ENCODE results near the gene MEF2B. TPM values are rescaled to one million over a fixed set of nuclear protein-coding genes. Genes with fewer than 3 reads are reported as not detected.
"Not testable (repeated sequence)": the region's sequence is repeated elsewhere in the genome, so short reads cannot be mapped to it uniquely, and the experiment has no call there.

The MEF2B gene
- total RNA-seq, 1 donor from 2014 or later, result 1.4 TPM

DNA sequence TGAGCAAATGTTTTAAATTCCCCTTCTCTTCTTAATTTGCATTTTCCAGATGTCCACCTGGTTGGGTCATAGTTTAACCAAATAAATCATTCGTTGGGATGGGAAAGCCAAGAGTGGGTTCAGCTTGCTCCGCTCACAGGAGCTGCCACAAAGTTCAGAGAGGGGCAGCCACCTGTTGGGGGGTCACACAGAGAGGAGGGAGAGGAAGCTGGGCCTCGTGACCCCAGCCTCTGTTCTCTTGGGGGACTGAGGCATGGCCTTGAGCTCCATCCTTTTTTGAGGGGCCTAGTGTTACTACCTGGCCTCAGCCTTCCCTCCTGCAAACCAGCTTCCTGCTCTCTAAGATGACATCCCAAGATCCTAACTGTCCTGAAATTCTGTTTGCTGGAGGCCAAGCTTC lies 2.5 kb downstream of the MEF2B start:
- no peak for DNase-seq (ENCODE audit: missing footprints)
- ATAC-seq, result no peak
- intact Hi-C loops (cut with DNase I), result no loop called here

DNA sequence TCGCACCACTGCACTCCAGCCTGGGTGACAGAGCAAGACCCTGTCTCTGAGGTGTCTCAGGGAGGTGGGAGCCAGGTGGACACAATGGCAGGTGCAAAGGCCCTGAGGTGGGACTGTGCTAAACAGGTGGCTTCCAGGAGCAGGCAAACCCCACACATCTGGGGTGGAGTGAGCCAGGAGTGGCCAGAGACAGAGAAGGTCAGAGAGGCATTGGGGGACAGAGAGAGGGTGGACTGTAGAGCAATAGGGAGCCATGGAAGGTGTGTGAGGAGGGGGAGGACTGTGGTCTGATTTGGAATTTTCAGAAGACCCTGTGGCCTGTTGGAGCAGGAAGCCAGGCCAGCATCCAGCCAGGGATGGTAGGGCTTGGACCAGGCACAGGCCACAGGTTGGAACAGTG lies 4.7 kb downstream of the MEF2B start:
- ATAC-seq (no peak), DNase-seq (ENCODE audit: missing footprints) (no peak)
- intact Hi-C loops (cut with DNase I), result no loop called here

DNA sequence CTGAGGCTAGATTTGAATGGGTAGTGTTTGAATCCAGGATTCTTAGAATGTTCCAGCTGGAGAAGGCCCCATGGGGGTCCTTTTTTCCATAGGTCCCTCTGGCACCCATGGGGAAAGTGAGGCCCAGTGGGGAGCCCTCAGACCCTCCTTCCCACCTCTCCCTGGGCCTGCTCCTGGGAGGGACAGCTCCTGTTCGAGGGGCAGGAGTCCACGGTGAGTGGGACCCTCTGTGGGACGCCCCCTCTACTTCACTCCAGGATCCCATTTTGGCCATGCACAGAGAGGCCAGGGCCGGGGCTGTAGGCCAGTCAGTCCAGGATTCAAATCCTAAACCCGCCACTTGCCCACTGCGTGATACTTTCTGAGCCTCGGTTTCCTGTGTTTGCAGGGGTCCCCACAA lies 7.6 kb downstream of the MEF2B start:
- DNase-seq (ENCODE audit: missing footprints) (no peak), ATAC-seq (no peak)
- intact Hi-C loops (cut with DNase I), result no loop called here

DNA sequence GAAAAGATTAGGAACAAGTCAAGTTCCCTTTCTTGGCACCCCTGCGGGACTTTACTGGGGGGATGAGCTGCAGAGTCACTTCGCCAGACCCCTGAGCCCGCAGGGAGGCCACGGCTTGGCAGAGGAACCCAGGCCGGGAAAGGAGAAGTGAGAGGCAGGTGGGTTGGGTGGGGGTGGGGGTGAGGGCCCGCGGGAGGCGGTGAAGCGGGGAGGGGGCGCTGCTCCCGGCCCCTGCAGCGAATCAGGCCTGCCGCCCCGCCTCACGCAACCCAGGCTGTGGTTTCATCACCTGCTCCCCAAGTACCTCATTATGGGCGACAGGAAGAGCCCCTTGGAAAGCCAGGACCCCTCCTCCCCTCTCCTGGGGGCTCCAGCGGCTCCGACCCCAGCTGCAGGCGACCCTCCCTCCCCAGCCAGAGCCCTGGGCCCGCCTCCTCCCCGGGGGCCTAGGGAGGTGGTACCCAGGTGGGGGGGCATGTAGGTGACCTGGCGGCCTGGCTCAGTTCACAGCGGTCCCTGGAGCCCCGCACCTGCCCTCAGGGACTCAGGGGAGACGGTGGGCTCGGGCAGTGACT lies 9.5 kb downstream of the MEF2B start:
- ATAC-seq, result no peak

DNA sequence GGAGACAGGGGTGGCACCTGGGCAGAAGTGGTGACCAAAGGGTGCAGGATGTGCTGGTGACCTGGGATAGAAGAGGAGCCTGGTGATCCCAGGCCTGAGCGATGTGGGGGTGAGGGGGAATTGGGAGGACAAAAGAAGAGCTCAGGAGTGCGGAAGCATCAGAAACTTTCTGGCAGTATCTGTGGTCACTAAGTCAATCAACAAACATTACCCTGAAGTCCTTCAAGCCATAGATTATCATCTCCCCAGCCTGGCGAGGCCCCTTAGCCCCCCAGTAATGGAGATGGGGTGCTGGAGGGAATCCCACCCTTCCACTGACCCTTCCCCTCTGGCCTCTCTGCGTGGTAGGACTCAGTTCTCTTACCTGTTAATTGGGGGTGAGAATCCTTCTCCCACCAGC lies 10.5 kb downstream of the MEF2B start:
- intact Hi-C loops (cut with DNase I), result no loop called here
- ATAC-seq (no peak), DNase-seq (ENCODE audit: missing footprints) (no peak)

More for the DNA sequence above, 9.5 kb downstream of the MEF2B start:
- DNase-seq (ENCODE audit: missing footprints), result no peak
- intact Hi-C loops (cut with DNase I), result no loop called here

DNA sequence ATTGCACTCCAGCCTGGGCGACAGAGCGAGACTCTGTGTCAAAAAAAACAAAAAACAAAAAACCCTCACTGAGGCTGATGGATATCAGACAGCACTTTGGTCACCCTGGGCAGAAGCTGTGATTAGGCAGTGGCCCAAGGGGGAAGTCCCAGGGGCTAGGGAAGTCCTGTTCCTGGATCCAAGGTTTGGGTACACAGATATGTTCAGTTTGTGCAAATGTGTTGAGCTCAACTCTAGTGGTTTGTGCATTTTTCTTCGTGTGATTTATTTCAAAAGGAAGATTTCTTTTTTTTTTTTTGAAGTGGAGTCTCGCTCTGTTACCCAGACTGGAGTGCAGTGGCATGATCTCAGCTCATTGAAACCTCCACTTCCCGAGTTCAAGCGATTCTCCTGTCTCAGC lies 12.3 kb downstream of the MEF2B start:
- DNase-seq (ENCODE audit: missing footprints), result no peak
- intact Hi-C loops (cut with DNase I), result no loop called here
- ATAC-seq, result no peak

DNA sequence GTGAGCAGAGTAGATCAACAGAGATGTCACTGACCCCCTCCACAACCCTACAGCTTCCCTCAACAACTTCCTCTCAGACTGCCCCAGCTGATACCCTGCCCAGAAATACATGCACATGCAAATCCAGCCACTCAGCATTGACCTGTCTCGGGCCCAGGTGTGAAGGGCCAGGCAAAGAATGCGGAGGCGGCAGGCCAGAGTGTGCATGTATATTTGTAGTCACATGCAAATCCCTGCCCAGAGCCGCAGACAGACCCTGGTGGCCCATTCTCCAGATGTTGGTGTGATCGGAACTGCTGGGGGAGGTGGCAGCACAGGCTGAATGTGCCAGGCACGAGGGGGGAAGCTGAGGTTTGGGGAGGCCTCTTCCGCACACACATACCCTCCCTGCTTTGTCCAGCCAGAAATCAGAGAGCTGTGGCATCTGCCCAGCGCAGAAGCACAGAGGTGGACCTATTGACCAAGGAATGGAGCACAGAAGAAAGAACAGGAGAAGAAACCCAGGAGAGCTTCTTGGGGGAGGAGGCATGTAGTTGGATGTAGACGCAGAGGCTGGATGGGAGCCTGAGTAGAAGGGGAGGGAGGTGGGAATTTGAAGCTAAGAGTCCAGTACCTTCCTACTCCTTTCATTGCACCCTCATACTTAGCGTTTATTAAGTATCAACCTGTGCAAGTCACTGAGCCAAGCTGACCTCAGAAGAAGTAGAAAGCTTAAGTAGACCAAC lies 14.4 kb downstream of the MEF2B start:
- ATAC-seq (no peak), DNase-seq (ENCODE audit: missing footprints) (no peak)
- intact Hi-C loops (cut with DNase I), result no loop called here

DNA sequence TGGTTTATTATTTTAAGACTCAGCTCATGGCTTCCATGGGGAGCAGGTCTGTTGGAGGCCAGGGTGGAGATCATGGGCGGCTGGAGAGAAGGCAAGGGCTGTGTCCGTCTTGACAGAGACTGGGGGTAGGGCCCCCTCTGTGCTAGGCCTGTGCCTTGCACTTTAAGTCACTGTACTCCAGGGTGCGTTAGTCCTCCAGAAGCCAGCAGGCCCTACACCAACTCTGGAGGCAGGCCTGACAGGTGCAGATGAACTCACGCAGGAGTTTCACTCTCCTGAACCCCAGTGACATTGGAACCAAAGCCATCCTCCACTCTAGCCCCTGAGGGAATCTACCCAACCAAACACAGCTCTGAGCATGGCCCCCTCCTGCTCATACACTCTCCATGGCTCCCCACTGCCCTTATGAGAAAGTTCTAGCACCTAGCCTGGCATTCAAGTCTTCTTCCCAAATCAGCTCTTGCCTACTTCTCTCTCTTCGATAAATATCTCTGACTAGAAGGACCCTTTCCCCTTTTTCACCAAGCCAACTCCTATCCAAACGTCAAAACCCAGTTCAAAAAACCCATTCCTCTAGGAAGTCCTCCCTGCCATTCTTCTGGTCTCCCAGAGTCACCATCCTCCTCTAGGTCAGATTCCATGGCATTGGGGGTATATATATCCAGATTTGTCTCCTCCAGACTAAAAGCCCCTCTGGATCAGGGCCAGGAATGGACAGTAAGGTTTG lies 15.1 kb downstream of the MEF2B start:
- no peak for ATAC-seq
- intact Hi-C loops (cut with DNase I), result no loop called here
- DNase-seq (ENCODE audit: missing footprints), result no peak

DNA sequence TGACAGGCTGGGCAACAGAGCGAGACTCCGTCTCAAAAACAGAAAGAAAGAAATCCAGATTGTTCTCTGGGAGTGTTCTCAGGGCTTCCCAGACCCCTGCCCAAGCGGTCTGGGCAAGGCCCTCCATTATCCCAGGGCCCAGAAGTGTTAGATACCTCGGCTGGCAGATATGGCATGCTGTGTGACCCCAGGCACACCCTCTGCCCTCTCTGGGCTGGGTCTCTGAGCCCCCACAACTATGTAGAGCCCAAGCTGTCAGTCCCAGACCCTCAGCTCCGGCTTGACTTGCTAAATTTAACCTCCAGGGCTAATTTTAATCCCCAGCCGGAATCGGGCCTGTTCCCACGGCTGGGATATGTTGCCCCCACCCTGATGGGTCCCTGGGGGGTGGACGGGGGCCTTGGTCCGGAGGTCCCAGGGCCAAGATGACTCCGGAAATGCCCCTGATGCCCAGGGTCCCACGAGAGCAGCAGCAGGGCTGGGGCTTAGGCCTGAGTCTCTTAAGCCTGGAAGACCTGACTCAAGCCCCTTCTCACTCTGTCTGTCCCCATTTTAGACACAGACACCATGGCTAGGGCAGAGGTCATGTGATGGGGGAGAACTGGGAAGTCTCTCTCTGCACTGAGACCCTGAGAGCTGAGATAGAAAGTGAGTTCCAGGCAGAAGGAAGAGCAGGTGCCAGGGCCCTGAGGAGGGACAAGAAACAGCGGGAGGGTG lies 17.2 kb downstream of the MEF2B start:
- intact Hi-C loops (cut with DNase I), result no loop called here
- no peak for DNase-seq (ENCODE audit: missing footprints)
- ATAC-seq, result peak; percentile 10

DNA sequence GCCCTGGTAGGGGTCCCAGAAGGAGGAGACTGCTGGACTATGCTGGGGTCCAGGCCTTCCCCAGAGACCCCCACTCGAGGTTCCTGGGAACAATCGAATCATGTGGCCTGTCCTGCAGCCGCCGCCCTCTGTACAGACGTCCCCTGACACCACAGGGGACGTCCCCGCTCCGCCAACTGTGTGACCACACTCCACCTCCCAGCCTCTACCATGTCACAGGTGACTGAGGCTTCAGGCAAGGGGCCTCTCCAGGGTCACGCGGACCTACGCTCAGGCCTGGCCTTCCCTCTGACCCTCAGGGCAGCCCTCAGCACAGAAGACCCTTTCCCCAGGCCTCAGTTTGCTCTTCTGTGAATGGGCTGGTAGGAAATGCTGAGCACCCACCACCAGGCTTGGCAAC lies 18.6 kb downstream of the MEF2B start:
- DNase-seq (ENCODE audit: missing footprints), result no peak
- intact Hi-C loops (cut with DNase I), result no loop called here
- ATAC-seq, result no peak

DNA sequence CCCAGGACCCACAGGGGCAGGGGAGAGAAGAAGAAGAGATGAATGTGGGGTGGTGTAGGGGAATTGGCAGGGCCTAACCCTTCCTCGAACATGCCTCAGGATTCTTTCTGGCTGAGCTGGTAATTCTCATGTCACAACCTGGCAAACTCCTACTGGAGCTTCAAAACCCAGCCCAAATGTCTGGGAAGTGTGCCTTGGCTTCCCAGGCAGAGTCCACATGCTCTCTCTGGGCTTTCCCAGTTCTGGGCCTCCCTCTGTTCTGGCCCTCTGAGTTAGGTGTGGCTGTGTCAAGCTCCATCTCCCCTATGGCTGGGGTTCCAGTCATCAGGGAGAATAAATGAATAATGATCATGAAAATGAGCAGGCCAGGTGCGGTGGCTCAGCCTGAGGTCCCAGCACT lies 20.6 kb downstream of the MEF2B start:
- no peak for DNase-seq (ENCODE audit: missing footprints)
- ATAC-seq, result no peak
- intact Hi-C loops (cut with DNase I), result loop anchor here (5.0 kb wide), 1 partner anchor 193 kb away; no protein-coding TSS in a partner anchor

DNA sequence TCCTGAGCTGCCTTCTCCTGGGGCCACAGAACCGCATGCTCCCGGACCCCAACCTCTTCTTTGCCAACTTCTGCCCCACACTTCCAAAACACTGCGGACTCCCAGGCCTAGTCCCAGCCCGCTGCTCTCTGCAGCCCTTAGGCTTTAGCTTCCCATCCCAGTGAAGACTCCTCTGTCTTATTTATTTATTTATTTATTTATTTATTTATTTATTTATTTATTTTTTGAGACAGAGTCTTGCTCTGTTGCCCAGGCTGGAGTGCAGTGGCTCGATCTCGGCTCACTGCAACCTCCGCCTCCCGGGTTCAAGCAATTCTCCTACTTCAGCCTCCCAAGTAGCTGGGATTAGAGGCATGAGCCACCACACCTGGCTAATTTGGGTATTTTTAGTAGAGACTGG lies 21.6 kb downstream of the MEF2B start:
- not testable (repeated sequence) for ATAC-seq; DNase-seq (ENCODE audit: missing footprints)
- intact Hi-C loops (cut with DNase I), result loop anchor here (5.0 kb wide), 1 partner anchor 194 kb away; no protein-coding TSS in a partner anchor

DNA sequence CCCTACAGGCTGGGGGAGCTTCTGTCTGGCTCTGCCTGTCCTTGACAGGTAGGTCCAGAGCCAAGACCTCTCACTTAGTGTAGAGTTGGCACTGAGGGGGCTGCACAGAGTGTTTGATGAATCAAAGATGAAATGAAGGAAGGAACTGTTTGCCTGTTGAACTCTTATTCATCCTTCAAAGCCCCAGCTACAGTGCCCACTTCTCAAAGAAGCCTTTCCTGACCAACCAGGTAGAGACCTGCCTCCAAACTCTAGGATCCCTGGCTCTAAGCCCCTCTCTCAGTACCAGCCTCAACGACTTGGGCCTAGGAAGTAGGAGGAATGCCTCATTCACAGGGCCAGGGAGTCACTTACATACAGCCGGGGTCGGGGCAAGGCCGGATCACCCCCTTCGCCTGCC lies 22.7 kb downstream of the MEF2B start:
- no peak for DNase-seq (ENCODE audit: missing footprints)
- ATAC-seq, result no peak
- intact Hi-C loops (cut with DNase I), result loop anchor here (2.0 to 5.0 kb wide), 2 partner anchors 27 to 195 kb away; no protein-coding TSS in a partner anchor

DNA sequence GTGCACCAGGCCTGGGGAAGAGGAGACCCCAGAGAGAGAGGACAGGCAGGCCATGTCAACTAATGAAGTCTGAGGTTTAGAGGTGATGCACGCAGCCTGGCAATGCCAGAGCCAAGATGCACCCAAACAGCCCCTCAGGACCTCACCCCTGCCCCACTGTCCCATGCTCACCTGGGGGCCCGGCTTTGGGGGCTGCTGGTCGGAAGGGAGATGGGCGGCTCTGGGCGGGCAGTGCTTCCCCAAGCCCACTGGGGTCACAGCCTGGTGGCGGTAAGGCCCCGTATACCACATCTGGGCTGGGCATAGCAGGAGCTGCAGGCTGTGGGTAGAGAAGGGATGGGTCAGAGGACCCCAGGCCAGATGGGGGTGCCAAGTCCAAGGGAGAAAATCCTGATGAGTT lies 23.2 kb downstream of the MEF2B start:
- DNase-seq (ENCODE audit: missing footprints) (no peak), ATAC-seq (no peak)
- intact Hi-C loops (cut with DNase I), result loop anchor here (2.0 to 5.0 kb wide), 2 partner anchors 28 to 195 kb away; no protein-coding TSS in a partner anchor

DNA sequence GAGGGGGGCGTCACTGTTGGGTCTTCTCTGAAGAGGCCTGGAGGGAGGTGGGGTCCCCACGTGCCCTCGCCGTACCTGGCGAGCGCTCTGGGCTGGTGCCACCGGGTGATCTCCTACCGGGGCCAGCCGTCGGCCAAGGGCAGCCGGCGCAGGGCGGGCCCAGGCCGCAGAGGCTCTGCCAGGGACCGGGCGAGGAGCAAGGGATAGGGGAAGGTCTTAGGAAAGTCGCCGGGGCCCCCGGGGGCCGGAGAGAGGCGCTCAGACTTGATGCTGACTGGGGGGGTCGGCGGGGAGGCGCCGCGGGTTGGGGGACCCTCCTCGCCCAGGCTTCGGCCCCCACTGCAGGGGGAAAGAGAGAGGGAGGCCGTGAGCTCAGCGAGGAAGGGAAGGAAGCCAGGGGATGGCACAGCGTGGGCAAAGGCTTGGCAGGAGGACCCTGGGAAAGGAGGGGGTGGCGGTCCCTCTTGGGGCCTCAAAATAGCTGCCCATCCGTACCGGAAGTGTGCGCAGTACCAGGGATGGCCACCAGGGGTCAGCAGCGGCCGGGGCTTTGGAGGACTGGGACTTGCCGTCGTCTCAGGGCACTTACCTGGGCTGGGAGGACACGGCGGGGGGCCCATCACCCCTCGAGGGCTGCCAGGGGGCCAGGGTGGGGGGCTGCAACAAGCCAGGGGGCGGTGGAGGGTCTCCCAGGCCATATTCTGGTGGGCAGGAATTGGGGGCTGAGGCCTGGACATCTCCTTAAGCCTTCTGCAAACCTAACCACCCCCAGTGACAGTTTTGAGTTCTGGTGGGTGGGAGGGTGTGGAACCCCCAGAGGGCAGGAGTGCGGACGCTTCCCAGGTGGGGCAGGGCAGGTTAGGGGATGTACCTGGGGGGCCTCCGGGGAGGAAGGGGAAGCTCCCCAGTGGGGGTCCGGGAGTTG lies 24.1 kb downstream of the MEF2B start:
- ATAC-seq, result peak; percentile 77
- intact Hi-C loops (cut with DNase I), result loop anchor here (2.0 to 5.0 kb wide), 2 partner anchors 29 to 196 kb away; no protein-coding TSS in a partner anchor

DNA sequence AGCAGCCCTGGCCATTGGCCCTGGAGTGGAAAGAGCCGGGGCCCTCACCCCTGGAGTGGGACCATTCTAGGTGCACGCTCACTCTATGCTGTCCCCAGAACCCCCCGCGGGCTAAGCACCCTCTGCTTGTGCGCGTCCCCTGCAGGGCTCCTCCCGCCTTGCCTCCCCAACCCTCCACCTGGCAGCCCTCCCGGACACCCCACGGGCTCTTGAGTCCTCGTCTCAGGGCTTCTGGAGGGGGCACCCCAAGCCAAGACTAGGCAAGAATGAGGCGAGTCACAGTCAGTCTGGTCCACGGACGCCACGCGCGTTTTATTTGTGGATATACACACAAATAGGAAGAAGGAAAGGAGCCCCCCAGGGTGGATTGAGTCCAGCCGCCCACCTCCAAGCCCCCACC lies 24.8 kb downstream of the MEF2B start:
- DNase-seq (ENCODE audit: missing footprints) (no peak), ATAC-seq (no peak)
- intact Hi-C loops (cut with DNase I), result loop anchor here (5.0 kb wide), 1 partner anchor 197 kb away; no protein-coding TSS in a partner anchor

More for the DNA sequence above, 24.1 kb downstream of the MEF2B start:
- DNase-seq (ENCODE audit: missing footprints), result peak; percentile 92

DNA sequence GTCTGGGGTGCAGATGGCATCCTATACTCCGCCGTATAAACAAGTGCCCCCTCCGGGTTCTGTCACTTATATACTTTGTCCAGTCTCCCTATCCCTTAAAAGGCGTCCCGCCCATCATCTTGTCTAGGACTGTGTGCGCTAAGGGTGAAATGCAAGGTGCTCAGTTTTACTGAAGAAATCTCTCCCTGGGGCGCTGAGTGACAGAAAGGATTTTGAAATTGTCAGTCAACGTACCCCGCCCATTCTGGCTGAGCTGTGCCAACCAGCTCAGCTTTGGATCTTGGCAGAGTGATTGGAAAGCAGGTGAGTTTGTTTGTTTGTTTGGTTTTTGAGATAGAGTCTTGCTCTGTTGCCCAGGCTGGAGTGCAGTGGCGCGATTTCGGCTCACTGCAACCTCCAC lies 27.7 kb downstream of the MEF2B start:
- intact Hi-C loops (cut with DNase I), result no loop called here
- DNase-seq (ENCODE audit: missing footprints) (no peak), ATAC-seq (no peak)

DNA sequence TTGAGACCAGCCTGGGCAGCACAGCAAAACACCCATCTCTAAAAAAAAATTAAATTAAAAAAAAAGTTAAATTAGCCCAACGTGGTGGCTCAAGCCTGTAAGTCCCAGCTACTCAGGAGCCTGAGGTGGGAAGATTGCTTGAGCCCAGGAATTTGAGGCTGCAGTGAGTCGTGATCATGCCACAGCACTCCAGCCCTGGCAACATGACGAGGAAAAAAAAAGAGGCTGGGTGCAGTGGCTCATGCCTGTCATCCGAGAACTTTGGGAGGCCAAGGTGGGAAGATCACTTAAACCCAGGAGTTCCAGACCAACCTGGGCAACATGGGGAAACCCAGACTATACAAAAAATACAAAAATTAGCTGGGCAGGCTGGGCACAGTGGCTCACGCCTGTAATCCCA lies 29.6 kb downstream of the MEF2B start:
- DNase-seq (ENCODE audit: missing footprints), result no peak
- ATAC-seq, result no peak
- intact Hi-C loops (cut with DNase I), result no loop called here
